SU-DHL-6 (cell line): ENCODE measurements around the gene MTMR4.

Experiments
- H2AFZ ChIP-seq: fragments of 200-600 bp; sonication (generic); 2 replicates; pipeline ENCODE4 v1.6.1; 2014; ENCODE audit warnings: low read depth, mild to moderate bottlenecking, moderate library complexity, mixed read lengths, antibody characterized with exemption, low read length; ENCODE audit not compliant: severe bottlenecking
- H3F3A ChIP-seq: fragments of 200-600 bp; shearing (Covaris generic); 2 replicates; pipeline ENCODE4 v1.6.0; 2016; ENCODE audit warnings: antibody characterized with exemption, mild to moderate bottlenecking; ENCODE audit not compliant: insufficient read depth
- H3K27ac ChIP-seq: fragments of 200-600 bp; sonication (generic); 2 replicates; pipeline ENCODE4 v1.5.1; 2016; ENCODE audit warnings: low read depth, mild to moderate bottlenecking, low read length, moderate library complexity, mixed read lengths
- H3K27me3 ChIP-seq: fragments of 200-600 bp; sonication (generic), shearing (Covaris generic); 2 replicates; pipeline ENCODE4 v1.6.0; 2014; ENCODE audit warnings: mild to moderate bottlenecking, low read length
- H3K36me3 ChIP-seq: fragments of 200-600 bp; sonication (generic); 2 replicates; pipeline ENCODE4 v1.6.1; 2014; ENCODE audit warnings: mild to moderate bottlenecking, low read length, mixed read lengths
- H3K4me2 ChIP-seq: fragments of 300-600, 200-600 bp; shearing (Covaris generic), sonication (generic); 2 replicates; pipeline ENCODE4 v1.6.0; 2014; ENCODE audit warnings: low read length, low read depth, mild to moderate bottlenecking; ENCODE audit not compliant: poor library complexity, severe bottlenecking
- H3K4me3 ChIP-seq: fragments of 200-600 bp; sonication (generic); 2 replicates; pipeline ENCODE4 v1.5.1; 2014; ENCODE audit warnings: antibody characterized with exemption, low read length, mild to moderate bottlenecking, mixed read lengths; ENCODE audit not compliant: insufficient read depth, poor library complexity, severe bottlenecking
- H3K79me2 ChIP-seq: fragments of 200-600 bp; sonication (generic); 2 replicates; pipeline ENCODE4 v1.6.1; 2014; ENCODE audit warnings: mild to moderate bottlenecking, low read length, moderate library complexity; ENCODE audit not compliant: insufficient read depth
- H3K9ac ChIP-seq: fragments of 200-600 bp; sonication (generic); 2 replicates; pipeline ENCODE4 v1.7.0; 2014; ENCODE audit warnings: mild to moderate bottlenecking, low read length
- H3K9me2 ChIP-seq: fragments of 200-600 bp; sonication (generic); replicated peaks from 2 replicates; pipeline ENCODE4 v1.6.1; 2014; ENCODE audit warnings: low read length; ENCODE audit not compliant: insufficient read depth
- H3K9me3 ChIP-seq: fragments of 200-600 bp; sonication (generic); 2 replicates; pipeline ENCODE4 v1.6.1; 2014; ENCODE audit warnings: low read length, mixed read lengths; ENCODE audit not compliant: insufficient read depth
- H4K20me1 ChIP-seq: fragments of 200-600 bp; sonication (generic); 2 replicates; pipeline ENCODE4 v1.6.1; 2014; ENCODE audit warnings: low read depth, mild to moderate bottlenecking, antibody characterized with exemption, low read length, moderate library complexity, mixed read lengths
- EZH2phosphoT487 ChIP-seq: fragments of 200-600 bp; sonication (generic), shearing (Covaris generic); conservative IDR thresholded peaks from 2 replicates; pipeline ENCODE4 v1.6.1; 2018; ENCODE audit warnings: mild to moderate bottlenecking, antibody characterized with exemption, low read length, moderate library complexity, mixed read lengths
- TF ChIP-seq, protein P1 (sequence below): fragments of 200-600 bp; sonication (generic); IDR thresholded peaks from one replicate; pipeline ENCODE4 v1.5.1; 2017; ENCODE audit warnings: antibody characterized with exemption, mild to moderate bottlenecking, low read length, moderate library complexity; ENCODE audit not compliant: insufficient read depth, poor library complexity, severe bottlenecking

MTMR4 gene

DNA sequence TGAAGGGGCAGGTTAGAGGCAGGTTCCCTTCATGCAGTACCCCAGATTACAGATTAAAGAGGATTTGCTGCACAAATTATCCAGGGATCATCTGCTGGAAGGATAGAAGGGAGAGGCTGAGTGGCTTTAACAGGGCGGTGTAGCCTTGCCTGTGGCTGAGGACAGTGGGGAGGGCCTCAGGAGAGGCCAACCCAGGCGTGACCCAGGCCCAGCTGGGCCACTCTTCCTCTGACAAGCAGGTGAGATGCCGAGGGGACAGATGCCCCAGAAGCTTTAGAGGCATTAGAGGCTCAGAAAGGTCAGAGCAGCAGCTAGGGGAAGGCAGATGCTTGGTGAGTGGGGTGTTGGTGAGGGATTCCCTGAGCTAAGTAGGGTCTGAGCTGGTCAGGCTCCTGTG, 18.1 kb upstream of the MTMR4 start:
- H3K9me2 ChIP-seq, result no peaks in the 10 kb centered on the region
- no peaks in the 10 kb centered on the region for H4K20me1 ChIP-seq
- H3F3A ChIP-seq, result no peaks in the 10 kb centered on the region
- no peaks in the 10 kb centered on the region for H3K27me3 ChIP-seq
- no peaks in the 10 kb centered on the region for H3K36me3 ChIP-seq
- H3K79me2 ChIP-seq, result no peaks in the 10 kb centered on the region
- H3K27ac ChIP-seq, result no peak overlapping the region
- peak overlapping the region; percentile 39 for H3K4me2 ChIP-seq
- TF ChIP-seq, protein P1, sequence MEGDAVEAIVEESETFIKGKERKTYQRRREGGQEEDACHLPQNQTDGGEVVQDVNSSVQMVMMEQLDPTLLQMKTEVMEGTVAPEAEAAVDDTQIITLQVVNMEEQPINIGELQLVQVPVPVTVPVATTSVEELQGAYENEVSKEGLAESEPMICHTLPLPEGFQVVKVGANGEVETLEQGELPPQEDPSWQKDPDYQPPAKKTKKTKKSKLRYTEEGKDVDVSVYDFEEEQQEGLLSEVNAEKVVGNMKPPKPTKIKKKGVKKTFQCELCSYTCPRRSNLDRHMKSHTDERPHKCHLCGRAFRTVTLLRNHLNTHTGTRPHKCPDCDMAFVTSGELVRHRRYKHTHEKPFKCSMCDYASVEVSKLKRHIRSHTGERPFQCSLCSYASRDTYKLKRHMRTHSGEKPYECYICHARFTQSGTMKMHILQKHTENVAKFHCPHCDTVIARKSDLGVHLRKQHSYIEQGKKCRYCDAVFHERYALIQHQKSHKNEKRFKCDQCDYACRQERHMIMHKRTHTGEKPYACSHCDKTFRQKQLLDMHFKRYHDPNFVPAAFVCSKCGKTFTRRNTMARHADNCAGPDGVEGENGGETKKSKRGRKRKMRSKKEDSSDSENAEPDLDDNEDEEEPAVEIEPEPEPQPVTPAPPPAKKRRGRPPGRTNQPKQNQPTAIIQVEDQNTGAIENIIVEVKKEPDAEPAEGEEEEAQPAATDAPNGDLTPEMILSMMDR, result no peak
- no peak for TF ChIP-seq EZH2phosphoT487
- H2AFZ ChIP-seq, result no peak overlapping the region
- 0 out of 2 replicates have a peak overlapping the region, but pooled peaks have one; percentile 4 for H3K9ac ChIP-seq
- H3K4me3 ChIP-seq, result no peak overlapping the region
- no peaks in the 10 kb centered on the region for H3K9me3 ChIP-seq

DNA sequence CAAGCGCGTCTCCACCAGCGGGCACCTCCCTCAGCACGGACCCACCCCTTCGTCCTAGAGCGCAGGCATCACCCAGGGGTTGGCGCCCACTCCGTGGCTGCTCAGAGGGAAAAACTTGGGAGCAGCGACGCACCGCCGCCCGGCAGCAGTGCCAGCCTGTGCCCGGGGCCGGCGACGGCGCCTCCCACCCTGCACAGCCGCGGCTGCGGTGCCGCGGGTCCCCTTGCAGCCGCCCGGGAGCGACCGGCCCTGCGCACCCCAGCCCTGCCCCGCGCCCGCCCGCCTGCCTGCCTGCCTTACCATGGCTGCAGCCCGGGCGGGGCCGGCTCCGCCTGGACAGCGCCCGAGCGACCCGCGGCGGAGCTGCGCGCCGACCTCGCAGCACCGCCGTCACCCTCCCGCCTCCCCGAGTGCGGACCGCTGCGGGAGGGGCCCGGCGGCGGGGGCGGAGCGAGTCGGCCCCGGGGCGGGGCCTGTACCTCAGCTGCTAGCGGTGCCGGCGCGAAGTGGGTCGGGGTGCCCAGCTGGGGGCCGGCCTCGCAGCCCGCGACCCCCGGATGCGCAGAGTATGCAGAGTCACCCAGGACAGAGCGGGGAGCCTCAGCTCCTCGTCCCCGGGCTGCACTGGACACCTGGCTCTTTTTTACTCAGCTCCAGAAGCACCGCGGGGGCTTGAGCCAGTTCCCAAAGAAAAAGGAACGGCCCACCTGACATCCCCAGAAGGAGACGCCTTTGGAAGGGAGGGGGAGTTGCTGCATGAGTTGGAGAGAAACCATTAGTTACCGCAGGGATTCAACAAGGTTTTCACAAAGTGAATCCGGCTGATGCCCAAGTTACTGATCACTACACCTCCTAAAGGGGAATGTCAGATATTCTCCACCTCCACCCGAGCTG, 17.5 kb upstream of the MTMR4 start:
- H3K27ac ChIP-seq, result no peak overlapping the region
- H3K79me2 ChIP-seq, result no peaks in the 10 kb centered on the region
- H3K36me3 ChIP-seq, result no peaks in the 10 kb centered on the region
- peak overlapping the region; percentile 12 for H2AFZ ChIP-seq
- H3K4me3 ChIP-seq, result peak overlapping the region; percentile 43
- H4K20me1 ChIP-seq, result no peaks in the 10 kb centered on the region
- no peaks in the 10 kb centered on the region for H3K9me2 ChIP-seq
- H3K27me3 ChIP-seq, result no peaks in the 10 kb centered on the region
- no peaks in the 10 kb centered on the region for H3K9me3 ChIP-seq
- peak overlapping the region; percentile 39 for H3K4me2 ChIP-seq
- peak overlapping the region; percentile 4; the same call in 1 of the 2 replicates for H3K9ac ChIP-seq
- TF ChIP-seq, protein P1, result no peak
- 0 out of 2 replicates have a peak, but pooled peaks have one; percentile 75 for TF ChIP-seq EZH2phosphoT487
- H3F3A ChIP-seq, result no peaks in the 10 kb centered on the region

DNA sequence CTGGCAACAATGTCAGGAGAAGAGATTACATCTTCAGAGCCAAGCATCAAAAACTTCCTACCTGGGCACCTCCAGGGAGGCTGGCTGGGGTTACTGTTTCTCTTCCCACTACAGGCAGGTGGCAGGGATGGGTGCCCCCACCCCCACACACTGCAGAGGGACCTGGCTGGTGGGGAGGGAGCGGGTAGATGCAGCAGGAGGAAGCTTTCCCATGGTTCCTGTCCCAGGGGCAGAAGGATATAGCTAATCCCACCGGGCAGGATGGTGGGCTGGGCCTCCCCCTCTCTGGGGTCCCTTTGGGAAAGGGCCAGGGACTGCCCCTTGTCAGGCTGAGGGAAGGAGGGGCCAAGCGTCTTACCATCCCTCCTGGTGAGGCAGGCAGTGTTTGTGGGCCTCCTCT, 16.7 kb upstream of the MTMR4 start:
- Histone ChIP-seq H3K9me2 (no peaks in the 10 kb centered on the region), H2AFZ (no peak overlapping the region), H4K20me1 (no peaks in the 10 kb centered on the region), H3K27me3 (no peaks in the 10 kb centered on the region), H3K36me3 (no peaks in the 10 kb centered on the region), H3K27ac (no peak overlapping the region), H3K4me3 (no peak overlapping the region), H3F3A (no peaks in the 10 kb centered on the region), H3K9ac (peak overlapping the region; percentile 4; the same call in 1 of the 2 replicates), H3K79me2 (no peaks in the 10 kb centered on the region), H3K9me3 (no peaks in the 10 kb centered on the region), H3K4me2 (peak overlapping the region; percentile 39)
- TF ChIP-seq, protein P1, result no peak
- TF ChIP-seq EZH2phosphoT487, result no peak
